Bronchial epithelial cell (primary cell): ENCODE data around the gene PCDHGA7. TPM values are rescaled to one million over a fixed set of nuclear protein-coding genes. Genes with fewer than 3 reads are reported as not detected.
"Not testable (repeated sequence)": the region's sequence is repeated elsewhere in the genome, so short reads cannot be mapped to it uniquely, and the experiment has no call there.

Source experiments
- DNase-seq: peaks from one replicate; pipeline ENCODE4 v3.0.0-alpha.2; 2010; ENCODE audit warnings: low read depth
- FAIRE-seq: peaks from 2 replicates; lab custom pipeline; 2011; peaks lifted over from hg19 to GRCh38; lab: Jason Lieb, UNC
- H3K27me3 ChIP-seq: 2 replicates; pipeline ENCODE4 v1.5.1; 2011; ENCODE audit warnings: low read length; ENCODE audit not compliant: control insufficient read depth, insufficient read depth
- H3K36me3 ChIP-seq: 2 replicates; pipeline ENCODE4 v1.5.1; 2011; ENCODE audit warnings: low read length; ENCODE audit not compliant: control insufficient read depth, insufficient read depth
- H3K4me3 ChIP-seq: 2 replicates; pipeline ENCODE4 v1.5.1; 2011; ENCODE audit warnings: mild to moderate bottlenecking, low read depth, low read length, control low read depth
- CTCF ChIP-seq: IDR thresholded peaks from 2 replicates; pipeline ENCODE4 v1.5.1; 2011; ENCODE audit warnings: mild to moderate bottlenecking, moderate library complexity, low read length, control low read depth, inconsistent platforms; ENCODE audit not compliant: insufficient read depth, severe bottlenecking
- total RNA-seq: library from RNA; depleted of rRNA; stranded (reverse); fragments of >200 nt; gene quantifications from 2 replicates; pipeline ENCODE4 v1.2.1, GENCODE V29; 2014

The PCDHGA7 gene
- total RNA-seq, 1 donor from 2014 or later: under 0.01 TPM

GRCh38 chr5:141427783-141428426, 45.4 kb downstream of the PCDHGA7 start:
- peaks cover 5% of the 10 kb centered on the region for H3K27me3 ChIP-seq
- DNase-seq (no peak), FAIRE-seq (no peak)
- no peaks in the 10 kb centered on the region for H3K36me3 ChIP-seq
- H3K4me3 ChIP-seq: no peak overlapping the region
- no peak for TF ChIP-seq CTCF

GRCh38 chr5:141430332-141431113, 48.0 kb downstream of the PCDHGA7 start, which contains the start of gene PCDHGA12:
Gene PCDHGA12 (plus strand): TSS chr5:141430507. CDS start chr5:141430760, 253 bp downstream.
- Histone ChIP-seq H3K27me3 (peaks cover 2% of the 10 kb centered on the region), H3K36me3 (no peaks in the 10 kb centered on the region), H3K4me3 (peak within 1 kb of the TSS; percentile 31)
- peak; percentile 72 for DNase-seq
- no peak for FAIRE-seq
- peak; percentile 45 for TF ChIP-seq CTCF

GRCh38 chr5:141431286-141431685, 48.7 kb downstream of the PCDHGA7 start:
- Histone ChIP-seq H3K4me3 (peak overlapping the region; percentile 20), H3K27me3 (peaks cover 2% of the 10 kb centered on the region), H3K36me3 (no peaks in the 10 kb centered on the region)
- TF ChIP-seq CTCF: no peak
- DNase-seq (peak; percentile 7), FAIRE-seq (no peak)

GRCh38 chr5:141432308-141432707, 49.8 kb downstream of the PCDHGA7 start:
- H3K36me3 ChIP-seq, DNase-seq, FAIRE-seq, H3K27me3 ChIP-seq, H3K4me3 ChIP-seq: not testable (repeated sequence)

- not testable (repeated sequence) for FAIRE-seq, H3K36me3 ChIP-seq, DNase-seq, H3K27me3 ChIP-seq, H3K4me3 ChIP-seq
Observed at GRCh38 chr5:141432726-141433125, 50.2 kb downstream of the PCDHGA7 start.

- H3K27me3 ChIP-seq: peaks cover 2% of the 10 kb centered on the region
- FAIRE-seq: no peak
- no peak overlapping the region for H3K4me3 ChIP-seq
- no peak for DNase-seq
- no peak for TF ChIP-seq CTCF
- H3K36me3 ChIP-seq: no peaks in the 10 kb centered on the region
Observed at GRCh38 chr5:141434006-141434405, 51.5 kb downstream of the PCDHGA7 start.

Other genes starting within 250 kb of the PCDHGA7 start
- gene PCDHB5, start 247.5 kb upstream of the PCDHGA7 start, total RNA-seq: 0.26 TPM in 2 replicates
- gene PCDHB6, start 232.7 kb upstream of the PCDHGA7 start, total RNA-seq: not detected in 2 replicates
- gene PCDHB7, start 210.1 kb upstream of the PCDHGA7 start, total RNA-seq: not detected in 2 replicates
- under 0.01 TPM in 2 replicates for gene PCDHB8, start 205.0 kb upstream of the PCDHGA7 start, total RNA-seq
- gene PCDHB16, start 200.4 kb upstream of the PCDHGA7 start, total RNA-seq: under 0.01 TPM in 1 of 2 replicates, not detected in the other
- gene PCDHB9, start 195.6 kb upstream of the PCDHGA7 start, total RNA-seq: under 0.01 TPM in 1 of 2 replicates, not detected in the other
- 0.13 and 0.26 TPM in 2 replicates for gene PCDHB10, start 190.4 kb upstream of the PCDHGA7 start, total RNA-seq
- under 0.01 and 0.26 TPM in 2 replicates for gene PCDHB11, start 183.1 kb upstream of the PCDHGA7 start, total RNA-seq
- 0.13 TPM in 1 of 2 replicates, not detected in the other for gene PCDHB12, start 174.0 kb upstream of the PCDHGA7 start, total RNA-seq
- 0.26 TPM in 1 of 2 replicates, not detected in the other for gene PCDHB13, start 168.8 kb upstream of the PCDHGA7 start, total RNA-seq
- gene PCDHB14, start 159.4 kb upstream of the PCDHGA7 start, total RNA-seq: 0.26 and 0.77 TPM in 2 replicates
- gene PCDHB15, start 137.3 kb upstream of the PCDHGA7 start, total RNA-seq: under 0.01 and 0.51 TPM in 2 replicates
- gene SLC25A2, start 78.7 kb upstream of the PCDHGA7 start, total RNA-seq: 0.13 TPM in 1 of 2 replicates, not detected in the other
- 36.3 and 74.5 TPM in 2 replicates for gene TAF7, start 62.0 kb upstream of the PCDHGA7 start, total RNA-seq
- under 0.01 and 0.26 TPM in 2 replicates for gene PCDHGA1, start 52.2 kb upstream of the PCDHGA7 start, total RNA-seq
- gene PCDHGA2, start 44.0 kb upstream of the PCDHGA7 start, total RNA-seq: under 0.01 and 0.26 TPM in 2 replicates
- gene PCDHGA3, start 38.9 kb upstream of the PCDHGA7 start, total RNA-seq: under 0.01 and 0.13 TPM in 2 replicates
- gene PCDHGB1, start 32.6 kb upstream of the PCDHGA7 start, total RNA-seq: under 0.01 and 0.26 TPM in 2 replicates
- gene PCDHGA4, start 27.7 kb upstream of the PCDHGA7 start, total RNA-seq: 0.26 and 0.53 TPM in 2 replicates
- under 0.01 and 0.26 TPM in 2 replicates for gene PCDHGB2, start 22.7 kb upstream of the PCDHGA7 start, total RNA-seq
- under 0.01 and 0.13 TPM in 2 replicates for gene PCDHGA5, start 18.6 kb upstream of the PCDHGA7 start, total RNA-seq
- gene PCDHGB3, start 12.5 kb upstream of the PCDHGA7 start, total RNA-seq: under 0.01 and 0.77 TPM in 2 replicates
- gene PCDHGA6, start 8.9 kb upstream of the PCDHGA7 start, total RNA-seq: under 0.01 and 0.26 TPM in 2 replicates
- gene PCDHGB4, start 5.0 kb downstream of the PCDHGA7 start, total RNA-seq: 2.1 and 3.1 TPM in 2 replicates
- gene PCDHGA8, start 9.9 kb downstream of the PCDHGA7 start, total RNA-seq: under 0.01 and 0.51 TPM in 2 replicates
- 2.4 and 5.1 TPM in 2 replicates for gene PCDHGB5, start 15.2 kb downstream of the PCDHGA7 start, total RNA-seq
- gene PCDHGA9, start 20.0 kb downstream of the PCDHGA7 start, total RNA-seq: 0.53 and 1.5 TPM in 2 replicates
- gene PCDHGB6, start 25.3 kb downstream of the PCDHGA7 start, total RNA-seq: 0.53 and 1.5 TPM in 2 replicates
- 2.1 and 5.2 TPM in 2 replicates for gene PCDHGA10, start 30.2 kb downstream of the PCDHGA7 start, total RNA-seq
- gene PCDHGB7, start 34.9 kb downstream of the PCDHGA7 start, total RNA-seq: 1.3 and 3.3 TPM in 2 replicates
- gene PCDHGA11, start 38.3 kb downstream of the PCDHGA7 start, total RNA-seq: 1.6 and 3.2 TPM in 2 replicates
- gene PCDHGA12, start 47.8 kb downstream of the PCDHGA7 start, total RNA-seq: 0.79 and 1.4 TPM in 2 replicates
- gene PCDHGC3, start 93.2 kb downstream of the PCDHGA7 start, total RNA-seq: 9.5 and 17.4 TPM in 2 replicates
- 0.53 and 0.90 TPM in 2 replicates for gene PCDHGC4, start 102.3 kb downstream of the PCDHGA7 start, total RNA-seq
- gene PCDHGC5, start 106.3 kb downstream of the PCDHGA7 start, total RNA-seq: 0.26 and 0.77 TPM in 2 replicates
- gene DIAPH1, start 236.3 kb downstream of the PCDHGA7 start, total RNA-seq: 48.2 and 57.1 TPM in 2 replicates